ENCODE results near the gene NARF.
"Not testable (repeated sequence)": the region's sequence is repeated elsewhere in the genome, so short reads cannot be mapped to it uniquely, and the experiment has no call there.

NARF gene

DNA sequence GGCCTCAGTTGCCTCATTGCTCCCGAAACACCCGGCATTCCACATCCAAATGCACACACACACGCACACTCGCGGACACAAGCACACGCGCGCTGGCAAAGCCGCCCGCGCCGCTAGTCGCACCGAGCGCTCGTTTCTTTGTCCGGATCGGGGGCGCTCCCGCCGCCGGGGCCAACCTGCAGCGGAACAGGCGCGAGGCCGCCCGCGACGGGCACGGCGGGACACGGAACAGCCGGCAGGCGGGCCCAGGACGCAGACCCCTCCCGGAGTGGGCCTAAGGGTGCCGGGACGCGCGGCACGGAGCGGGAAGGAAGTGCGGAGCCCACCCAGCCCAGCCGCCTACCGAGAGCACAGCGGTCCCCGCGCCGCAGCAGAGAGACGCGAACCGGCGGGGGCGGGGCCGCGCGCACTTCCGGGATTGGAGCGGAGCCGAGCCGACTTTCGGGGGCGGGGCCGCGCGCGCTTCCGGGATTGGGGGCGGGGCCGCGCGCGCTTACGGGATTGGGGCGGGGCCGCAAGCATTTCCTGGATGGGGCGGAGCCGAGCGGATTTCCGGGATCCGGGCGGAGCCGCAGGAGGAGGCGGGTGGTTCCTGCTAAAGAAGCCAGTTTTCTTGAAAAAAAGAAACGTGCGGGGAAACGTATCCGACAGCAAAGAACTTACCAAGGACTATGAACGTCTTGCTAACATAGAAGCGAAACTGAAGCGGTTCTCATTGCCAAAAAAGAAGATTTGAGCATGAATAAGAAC, 8.0 kb upstream of the NARF start, which contains the start of gene CYBC1:
TSS of gene CYBC1 (minus strand) at position 396 of the 750 bp plus-strand sequence. CDS start 1,498 bp downstream, outside the sequence.
- TF ChIP-seq, protein P1, sequence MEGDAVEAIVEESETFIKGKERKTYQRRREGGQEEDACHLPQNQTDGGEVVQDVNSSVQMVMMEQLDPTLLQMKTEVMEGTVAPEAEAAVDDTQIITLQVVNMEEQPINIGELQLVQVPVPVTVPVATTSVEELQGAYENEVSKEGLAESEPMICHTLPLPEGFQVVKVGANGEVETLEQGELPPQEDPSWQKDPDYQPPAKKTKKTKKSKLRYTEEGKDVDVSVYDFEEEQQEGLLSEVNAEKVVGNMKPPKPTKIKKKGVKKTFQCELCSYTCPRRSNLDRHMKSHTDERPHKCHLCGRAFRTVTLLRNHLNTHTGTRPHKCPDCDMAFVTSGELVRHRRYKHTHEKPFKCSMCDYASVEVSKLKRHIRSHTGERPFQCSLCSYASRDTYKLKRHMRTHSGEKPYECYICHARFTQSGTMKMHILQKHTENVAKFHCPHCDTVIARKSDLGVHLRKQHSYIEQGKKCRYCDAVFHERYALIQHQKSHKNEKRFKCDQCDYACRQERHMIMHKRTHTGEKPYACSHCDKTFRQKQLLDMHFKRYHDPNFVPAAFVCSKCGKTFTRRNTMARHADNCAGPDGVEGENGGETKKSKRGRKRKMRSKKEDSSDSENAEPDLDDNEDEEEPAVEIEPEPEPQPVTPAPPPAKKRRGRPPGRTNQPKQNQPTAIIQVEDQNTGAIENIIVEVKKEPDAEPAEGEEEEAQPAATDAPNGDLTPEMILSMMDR (IDR thresholded peaks at IDR 0.05; ENCODE audit: low read depth, low read length, missing control alignments), result no peak
- H3K4me3 ChIP-seq (ENCODE audit: low read depth, low read length), result peak within 1 kb of the TSS; percentile 86
- DNase-seq (ENCODE audit: low read depth), result peak; percentile 85
- in situ Hi-C loops (cut with HindIII; ENCODE audit: low sequenced_read_pairs), result no loop called here

DNA sequence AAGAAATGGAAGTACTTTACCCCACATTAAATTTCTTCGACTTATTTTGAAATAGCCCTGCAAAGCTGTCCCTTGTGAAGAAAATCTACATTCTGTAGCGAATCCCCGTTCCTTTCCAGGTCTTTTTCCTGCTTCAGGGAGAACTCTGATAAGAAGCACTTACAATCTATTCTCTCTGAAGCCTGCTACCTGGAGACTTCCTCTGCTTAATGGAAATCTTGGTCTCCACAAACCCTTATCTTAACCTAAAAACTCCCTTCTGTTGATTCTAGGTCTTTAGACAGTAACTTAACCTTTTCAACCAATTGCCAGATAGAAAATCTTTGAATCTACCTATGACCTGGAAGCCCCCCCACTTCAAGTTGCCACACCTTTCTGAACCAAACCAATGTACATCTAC, 6.4 kb upstream of the NARF start:
- no peak overlapping the region for H3K4me3 ChIP-seq (ENCODE audit: low read depth, low read length)
- DNase-seq (ENCODE audit: low read depth), result no peak
- TF ChIP-seq, protein P1 (IDR thresholded peaks at IDR 0.05; ENCODE audit: low read depth, low read length, missing control alignments), result no peak
- in situ Hi-C loops (cut with HindIII; ENCODE audit: low sequenced_read_pairs), result no loop called here

DNA sequence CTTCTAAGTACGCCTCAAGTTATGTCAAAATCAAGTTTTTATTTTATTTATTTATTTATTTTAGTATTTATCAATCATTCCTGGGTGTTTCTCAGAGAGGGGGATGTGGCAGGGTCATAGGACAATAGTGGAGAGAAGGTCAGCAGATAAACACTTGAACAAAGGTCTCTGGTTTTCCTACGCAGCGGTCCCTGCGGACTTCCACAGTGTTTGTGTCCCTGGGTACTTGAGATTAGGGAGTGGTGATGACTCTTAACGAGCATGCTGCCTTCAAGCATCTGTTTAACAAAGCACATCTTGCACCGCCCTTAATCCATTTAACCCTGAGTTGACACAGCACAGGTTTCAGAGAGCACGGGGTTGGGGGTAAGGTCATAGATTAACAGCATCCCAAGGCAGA, 5.4 kb upstream of the NARF start:
- H3K4me3 ChIP-seq (ENCODE audit: low read depth, low read length); DNase-seq (ENCODE audit: low read depth); in situ Hi-C loops (cut with HindIII; ENCODE audit: low sequenced_read_pairs): not testable (repeated sequence)

DNA sequence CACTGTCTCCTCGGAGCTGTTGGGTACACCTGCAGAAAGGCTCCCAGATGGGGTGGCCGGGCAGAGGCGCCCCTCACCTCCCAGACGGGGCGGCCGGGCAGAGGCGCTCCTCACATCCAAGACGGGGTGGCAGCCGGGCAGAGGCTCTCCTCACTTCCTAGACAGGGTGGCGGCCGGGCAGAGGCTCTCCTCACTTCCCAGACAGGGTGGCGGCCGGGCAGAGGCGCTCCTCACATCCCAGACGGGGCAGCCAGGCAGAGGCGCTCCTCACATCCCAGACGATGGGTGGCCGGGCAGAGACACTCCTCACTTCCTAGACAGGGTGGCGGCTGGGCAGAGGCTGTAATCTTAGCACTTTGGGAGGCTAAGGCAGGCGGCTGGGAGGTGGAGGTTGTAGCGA, 4.8 kb upstream of the NARF start:
- H3K4me3 ChIP-seq (ENCODE audit: low read depth, low read length); in situ Hi-C loops (cut with HindIII; ENCODE audit: low sequenced_read_pairs); DNase-seq (ENCODE audit: low read depth): not testable (repeated sequence)

DNA sequence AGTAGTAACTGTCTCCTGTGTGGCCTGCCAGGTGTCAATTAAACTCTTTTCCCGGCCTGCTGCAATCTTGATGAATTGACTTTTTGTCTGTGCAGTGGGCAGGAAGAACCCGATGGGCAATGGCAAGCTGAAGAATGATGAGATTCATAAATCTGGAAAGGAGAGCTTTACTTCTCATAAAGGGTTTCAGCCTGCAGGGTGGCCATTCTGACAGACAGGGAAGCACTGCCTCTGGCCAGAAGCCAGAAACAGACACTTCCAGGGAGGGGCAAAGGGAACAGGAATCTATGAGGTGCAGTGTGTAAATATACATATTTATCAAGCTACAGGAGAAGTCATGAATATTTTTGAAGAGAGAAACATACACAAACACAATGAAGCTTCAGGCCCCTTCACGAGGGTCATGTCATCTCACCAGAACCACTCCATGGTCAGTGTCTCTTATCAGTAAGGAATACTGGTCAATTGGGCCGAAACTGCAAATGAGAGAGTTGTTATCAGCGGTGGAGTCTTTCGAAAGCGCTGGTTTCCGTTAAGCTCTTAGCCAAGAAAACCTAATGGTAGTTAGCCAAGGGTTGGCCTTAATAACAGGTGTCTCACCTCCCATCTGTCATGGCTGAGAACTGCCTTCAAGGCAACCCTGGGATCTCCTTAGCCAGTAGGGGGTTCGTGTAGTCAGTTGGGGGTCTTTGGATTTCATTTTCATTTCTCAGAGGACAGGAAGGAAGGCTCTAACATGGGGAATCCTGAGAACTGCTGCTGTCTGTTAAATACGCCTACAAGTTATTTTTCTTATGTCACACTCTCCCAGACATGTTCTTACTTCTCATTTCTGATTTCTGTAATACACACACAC, 1.2 kb upstream of the NARF start:
- in situ Hi-C loops (cut with HindIII; ENCODE audit: low sequenced_read_pairs), result no loop called here
- H3K4me3 ChIP-seq (ENCODE audit: low read depth, low read length), result peak overlapping the region; percentile 75
- DNase-seq (ENCODE audit: low read depth), result no peak
- TF ChIP-seq, protein P1 (IDR thresholded peaks at IDR 0.05; ENCODE audit: low read depth, low read length, missing control alignments), result no peak

DNA sequence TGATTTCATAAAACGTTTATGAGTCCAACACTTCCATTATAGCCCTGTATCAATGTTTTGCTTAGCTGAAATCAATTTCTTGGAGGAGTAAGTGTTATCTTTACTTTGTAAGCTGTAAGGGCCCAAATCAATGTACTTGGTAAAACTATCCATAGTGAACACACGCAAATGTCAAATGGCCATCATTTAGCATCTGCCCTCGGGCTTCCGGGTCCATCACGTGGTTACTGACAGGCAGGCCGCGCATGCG, 687 bp upstream of the NARF start:
- TF ChIP-seq, protein P1 (IDR thresholded peaks at IDR 0.05; ENCODE audit: low read depth, low read length, missing control alignments), result no peak
- no peak for DNase-seq (ENCODE audit: low read depth)
- in situ Hi-C loops (cut with HindIII; ENCODE audit: low sequenced_read_pairs), result no loop called here
- peak overlapping the region; percentile 75 for H3K4me3 ChIP-seq (ENCODE audit: low read depth, low read length)

DNA sequence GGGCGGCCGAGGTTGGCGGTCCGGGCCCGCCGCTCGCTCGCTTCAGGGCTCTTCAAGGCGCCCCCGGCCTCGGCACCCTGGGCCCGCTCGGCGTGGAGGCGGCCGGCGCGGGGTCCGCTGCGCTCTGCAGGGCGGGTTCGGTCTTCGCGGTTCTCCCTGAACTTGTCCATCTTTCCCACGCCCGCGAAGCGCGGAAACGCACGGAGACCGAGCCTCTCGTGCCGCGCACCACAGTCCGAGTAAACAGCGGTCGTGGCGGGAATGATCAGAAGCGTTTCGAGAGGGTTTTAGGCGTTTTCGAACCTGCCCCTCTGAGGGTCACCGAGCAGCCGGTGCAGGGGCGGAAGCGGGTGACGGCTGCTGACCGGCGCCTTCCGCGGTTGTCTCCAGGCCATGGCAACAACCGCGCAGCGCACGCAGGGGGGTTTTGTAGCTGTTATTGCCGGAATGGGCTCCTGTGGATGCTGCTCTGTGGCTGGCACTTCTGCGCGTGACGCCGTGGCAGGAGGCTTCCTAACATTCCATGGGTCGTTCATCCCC, 414 bp downstream of the NARF start:
- in situ Hi-C loops (cut with HindIII; ENCODE audit: low sequenced_read_pairs), result no loop called here
- TF ChIP-seq, protein P1 (IDR thresholded peaks at IDR 0.05; ENCODE audit: low read depth, low read length, missing control alignments), result no peak
- DNase-seq (ENCODE audit: low read depth), result no peak
- H3K4me3 ChIP-seq (ENCODE audit: low read depth, low read length), result peak overlapping the region; percentile 75

DNA sequence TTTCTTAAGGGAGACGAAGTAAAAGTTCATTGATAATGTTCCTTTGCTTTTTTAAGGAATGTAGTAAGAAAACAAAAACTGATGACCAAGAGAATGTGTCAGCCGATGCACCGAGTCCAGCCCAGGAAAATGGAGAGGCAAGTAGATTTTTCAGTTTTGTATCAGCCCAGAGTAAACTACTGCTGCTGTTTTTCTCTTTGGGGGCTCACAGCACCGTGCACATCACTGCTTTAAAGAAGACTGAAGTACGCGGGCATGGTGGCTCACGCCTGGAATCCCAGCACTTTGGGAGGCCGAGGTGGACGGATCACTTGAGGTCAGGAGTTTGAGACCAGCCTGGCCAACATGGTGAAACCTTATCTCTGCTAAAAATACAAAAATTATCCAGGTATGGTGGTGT, 1.4 kb downstream of the NARF start:
- in situ Hi-C loops (cut with HindIII; ENCODE audit: low sequenced_read_pairs); H3K4me3 ChIP-seq (ENCODE audit: low read depth, low read length); DNase-seq (ENCODE audit: low read depth): not testable (repeated sequence)
